Gastrocnemius medialis (tissue), 4 donors: Measurements from ENCODE around the gene CD79B. TPM values are rescaled to one million over a fixed set of nuclear protein-coding genes. Genes with fewer than 3 reads are reported as not detected.
A peak's percentile ranks its signal among the peaks of the same experiment; 100 is the strongest.

Experiments used
- ATAC-seq, 2 donors: fragments of 150-250 bp; one replicate each; pipeline ENCODE4 v1.9.1; 2016
- DNase-seq, 2 donors: peaks; one replicate each; pipeline ENCODE4 v3.0.0-alpha.2; 2019
- H3K27ac ChIP-seq, 4 donors: fragments of 200-600 bp; sonication (generic); 1 replicate in 1 of 4; 2 replicates in 3 of 4; pipeline ENCODE4 v1.5.1; 2016 to 2018; ENCODE audit warnings: mild to moderate bottlenecking in 2 of 4, moderate library complexity in 1 of 4
- H3K27me3 ChIP-seq, 3 donors: fragments of 200-600 bp; sonication (generic) in 2 of 3; 1 replicate in 1 of 3; 2 replicates in 2 of 3; pipeline versions ENCODE4 v1.5.1 to v1.6.0; 2016 to 2019; ENCODE audit warnings: mild to moderate bottlenecking in 1 of 3, moderate library complexity in 1 of 3
- H3K36me3 ChIP-seq, 2 donors: fragments of 200-600 bp; sonication (generic) in 1 of 2; one replicate each; pipeline ENCODE4 v1.5.1; 2017 to 2018
- H3K4me1 ChIP-seq, 2 donors: fragments of 200-600 bp; sonication (generic) in 1 of 2; one replicate each; pipeline ENCODE4 v1.5.1; 2016 to 2017; ENCODE audit warnings: mild to moderate bottlenecking in 2 of 2
- H3K4me3 ChIP-seq, 4 donors: fragments of 200-600 bp; sonication (generic) in 3 of 4; 1 replicate in 1 of 4; 2 replicates in 3 of 4; pipeline ENCODE4 v1.5.1; 2016 to 2019; ENCODE audit warnings: mild to moderate bottlenecking in 2 of 4
- H3K9me3 ChIP-seq, 3 donors: fragments of 200-600 bp; sonication (generic) in 2 of 3; 1 replicate in 1 of 3; 2 replicates in 2 of 3; pipeline ENCODE4 v1.5.1; 2016 to 2019
- POLR2A ChIP-seq, 2 donors: fragments of 450-650 bp; IDR thresholded peaks; one replicate each; pipeline ENCODE4 v1.6.1; 2017; ENCODE audit warnings: antibody characterized with exemption in 2 of 2, mild to moderate bottlenecking in 2 of 2, moderate library complexity in 2 of 2
- in situ Hi-C, 4 donors: fragments of 200-750 bp; cut with MboI; loops; one replicate each; pipeline versions ENCODE4 v1.15.0 to v1.8.0; 2017; ENCODE audit warnings: low sequenced_read_pairs in 4 of 4
- intact Hi-C: fragments of 100-400 bp; cut with DNase I; formaldehyde crosslinking; loops from one replicate; pipeline ENCODE4 v1.15.1; 2023; ENCODE audit warnings: low total_unique reads
- total RNA-seq, 4 donors: library from RNA; depleted of rRNA; stranded (reverse); fragments of >200 nt; gene quantifications; one replicate each; pipeline versions ENCODE4 v1.1.0 to v1.2.3, GENCODE V29; 2016
- TF ChIP-seq, protein P1 (sequence below), 5 experiments: fragments of 450-650 bp in 3 of 5; fragments of 200-600 bp in 2 of 5; sonication (generic) in 2 of 5; IDR thresholded peaks in 4 of 5; conservative IDR thresholded peaks in 1 of 5; 1 replicate in 4 of 5; 2 replicates in 1 of 5; pipeline ENCODE4 v1.5.1; 2016 to 2019; ENCODE audit warnings: antibody characterized with exemption in 5 of 5, mild to moderate bottlenecking in 3 of 5, moderate library complexity in 3 of 5

The CD79B gene
- total RNA-seq, 4 donors from 2014 or later, result 2.2 to 5.1 (median 3.3) TPM

DNA sequence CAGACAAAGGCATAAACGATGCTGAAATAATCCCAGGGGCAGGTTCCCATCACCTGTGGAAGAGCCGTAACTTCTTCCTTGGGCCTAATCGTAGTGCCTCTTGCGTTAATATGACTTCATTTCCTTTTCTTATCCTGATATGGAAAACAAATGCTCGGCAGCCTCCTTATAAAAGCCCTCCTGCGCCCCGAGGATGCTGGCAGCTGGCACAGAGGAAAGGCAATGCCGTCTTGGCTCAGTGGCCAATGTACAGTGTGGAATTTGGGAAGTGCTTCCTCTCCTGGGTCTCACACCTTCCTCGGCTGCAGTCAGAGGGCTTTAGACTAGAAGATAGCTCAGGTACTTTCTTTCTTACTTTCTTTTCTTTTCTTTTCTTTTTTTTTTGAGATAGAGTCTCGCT is 37.1 kb upstream of the CD79B start:
- no peak for DNase-seq
- Histone ChIP-seq H3K36me3 (peaks cover 0 to 57% of the 10 kb centered on the region in 2 donors), H3K4me1 (peaks cover 23 to 34% of the 10 kb centered on the region in 2 donors), H3K27ac (peak overlapping the region; percentile 98 to 100 (median 99)), H3K4me3 (no peak overlapping the region), H3K9me3 (no peaks in the 10 kb centered on the region), H3K27me3 (no peaks in the 10 kb centered on the region)
- TF ChIP-seq POLR2A (IDR thresholded peaks at IDR 0.05), result no peak
- TF ChIP-seq, protein P1, sequence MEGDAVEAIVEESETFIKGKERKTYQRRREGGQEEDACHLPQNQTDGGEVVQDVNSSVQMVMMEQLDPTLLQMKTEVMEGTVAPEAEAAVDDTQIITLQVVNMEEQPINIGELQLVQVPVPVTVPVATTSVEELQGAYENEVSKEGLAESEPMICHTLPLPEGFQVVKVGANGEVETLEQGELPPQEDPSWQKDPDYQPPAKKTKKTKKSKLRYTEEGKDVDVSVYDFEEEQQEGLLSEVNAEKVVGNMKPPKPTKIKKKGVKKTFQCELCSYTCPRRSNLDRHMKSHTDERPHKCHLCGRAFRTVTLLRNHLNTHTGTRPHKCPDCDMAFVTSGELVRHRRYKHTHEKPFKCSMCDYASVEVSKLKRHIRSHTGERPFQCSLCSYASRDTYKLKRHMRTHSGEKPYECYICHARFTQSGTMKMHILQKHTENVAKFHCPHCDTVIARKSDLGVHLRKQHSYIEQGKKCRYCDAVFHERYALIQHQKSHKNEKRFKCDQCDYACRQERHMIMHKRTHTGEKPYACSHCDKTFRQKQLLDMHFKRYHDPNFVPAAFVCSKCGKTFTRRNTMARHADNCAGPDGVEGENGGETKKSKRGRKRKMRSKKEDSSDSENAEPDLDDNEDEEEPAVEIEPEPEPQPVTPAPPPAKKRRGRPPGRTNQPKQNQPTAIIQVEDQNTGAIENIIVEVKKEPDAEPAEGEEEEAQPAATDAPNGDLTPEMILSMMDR (IDR thresholded peaks at IDR 0.05 in 4 of 5, conservative IDR thresholded peaks at IDR 0.05 in 1 of 5), result no peak
- ATAC-seq, result no peak
- in situ Hi-C loops, result no loop called here
- intact Hi-C loops, result no loop called here

DNA sequence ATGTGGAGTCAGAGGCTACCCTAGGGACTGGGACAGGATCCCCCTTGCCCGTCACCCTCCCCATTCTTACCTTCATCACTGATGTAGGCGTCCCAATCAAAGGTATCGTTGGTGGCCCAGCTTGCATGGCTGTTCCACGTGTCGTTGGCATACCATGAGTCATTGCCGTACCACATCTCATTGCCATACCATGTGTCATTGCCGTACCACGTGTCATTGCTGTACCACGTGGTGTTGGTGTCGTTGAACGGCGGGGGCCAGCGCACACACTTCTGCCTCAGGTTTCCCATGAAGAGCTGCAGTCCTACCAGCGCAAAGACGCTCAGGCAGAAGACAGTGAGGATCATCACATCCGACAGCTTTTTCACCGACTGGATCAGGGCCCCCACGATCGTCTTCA is 35.8 kb upstream of the CD79B start:
- peak overlapping the region; percentile 98 to 100 (median 99) for H3K27ac ChIP-seq
- intact Hi-C loops, result no loop called here
- DNase-seq (no peak), ATAC-seq (peak; percentile 27 to 33)
- H3K4me1 ChIP-seq, result peaks cover 24 to 36% of the 10 kb centered on the region in 2 donors
- in situ Hi-C loops, result no loop called here
- TF ChIP-seq, protein P1 (IDR thresholded peaks at IDR 0.05 in 4 of 5, conservative IDR thresholded peaks at IDR 0.05 in 1 of 5), result no peak
- no peak for TF ChIP-seq POLR2A (IDR thresholded peaks at IDR 0.05)
- H3K9me3 ChIP-seq, result no peaks in the 10 kb centered on the region
- H3K36me3 ChIP-seq, result peaks cover 0 to 57% of the 10 kb centered on the region in 2 donors
- H3K4me3 ChIP-seq, result no peak overlapping the region
- no peaks in the 10 kb centered on the region for H3K27me3 ChIP-seq

DNA sequence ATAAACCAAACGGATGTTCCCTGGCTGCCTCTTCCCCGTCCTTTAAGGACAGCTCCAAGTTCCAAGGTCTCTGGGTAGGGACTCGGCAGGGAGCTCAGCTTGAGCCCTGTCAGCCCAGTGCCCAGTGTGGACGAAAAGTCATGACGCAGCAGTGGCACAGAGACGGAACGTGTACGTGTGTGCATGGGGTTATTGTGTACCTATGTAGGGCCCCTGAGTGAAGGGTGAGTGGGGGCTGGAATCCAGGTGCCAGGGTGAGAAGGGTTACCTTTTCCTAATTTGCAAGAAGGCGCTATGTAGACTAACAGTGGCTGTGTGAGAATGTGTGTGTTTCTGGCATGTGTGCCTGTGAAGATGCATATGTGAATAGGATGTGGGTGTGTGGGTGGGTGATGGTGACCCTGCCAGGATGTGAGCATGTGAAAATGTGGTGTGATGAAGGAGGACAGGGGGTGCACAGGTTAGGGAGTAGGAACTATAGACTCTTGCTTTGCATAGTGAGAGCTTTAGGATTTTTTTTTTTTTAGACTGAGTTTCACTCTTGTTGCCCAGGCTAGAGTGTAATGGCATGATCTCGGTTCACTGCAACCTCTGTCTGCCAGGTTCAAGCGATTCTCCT is 34.6 kb upstream of the CD79B start:
- H3K4me1 ChIP-seq, result peaks cover 31 to 39% of the 10 kb centered on the region in 2 donors
- H3K36me3 ChIP-seq, result peaks cover 0 to 50% of the 10 kb centered on the region in 2 donors
- TF ChIP-seq, protein P1 (IDR thresholded peaks at IDR 0.05 in 4 of 5, conservative IDR thresholded peaks at IDR 0.05 in 1 of 5), result no peak
- no peak for TF ChIP-seq POLR2A (IDR thresholded peaks at IDR 0.05)
- ATAC-seq (no peak), DNase-seq (no peak)
- in situ Hi-C loops, result no loop called here
- no peaks in the 10 kb centered on the region for H3K9me3 ChIP-seq
- H3K4me3 ChIP-seq, result no peak overlapping the region
- peak overlapping the region; percentile 98 to 100 (median 99) for H3K27ac ChIP-seq
- H3K27me3 ChIP-seq, result no peaks in the 10 kb centered on the region
- intact Hi-C loops, result no loop called here

DNA sequence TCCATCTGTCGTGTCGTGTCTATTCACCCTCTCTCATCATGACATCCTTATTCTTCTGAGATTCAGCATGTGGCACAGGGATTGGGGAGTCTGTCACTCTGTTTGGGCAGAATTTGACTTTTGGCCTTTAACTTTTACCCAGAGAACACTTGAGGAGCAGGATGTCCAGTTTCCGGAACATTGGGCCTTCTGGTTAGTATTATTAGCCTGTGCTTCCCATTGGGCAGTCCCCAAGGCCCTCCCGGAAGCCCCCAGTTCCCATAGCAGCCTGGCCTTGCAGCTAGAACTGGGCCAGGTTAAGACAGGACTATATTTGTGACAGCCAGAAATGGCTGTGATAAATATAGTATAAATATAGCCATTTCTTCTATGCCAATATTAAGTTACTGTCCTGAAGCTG is 31.0 kb upstream of the CD79B start:
- ATAC-seq (peak in 1 of 2 donors; percentile 2), DNase-seq (no peak)
- Histone ChIP-seq H3K4me3 (no peak overlapping the region), H3K9me3 (no peaks in the 10 kb centered on the region), H3K36me3 (peaks cover 0 to 21% of the 10 kb centered on the region in 2 donors), H3K27ac (peak overlapping the region; percentile 96 to 100 (median 99)), H3K4me1 (peaks cover 53 to 65% of the 10 kb centered on the region in 2 donors), H3K27me3 (no peaks in the 10 kb centered on the region)
- intact Hi-C loops, result no loop called here
- in situ Hi-C loops, result no loop called here
- peak in 1 of 2 donors; percentile 11 for TF ChIP-seq POLR2A (IDR thresholded peaks at IDR 0.05)
- TF ChIP-seq, protein P1 (IDR thresholded peaks at IDR 0.05 in 4 of 5, conservative IDR thresholded peaks at IDR 0.05 in 1 of 5), result no peak
